Brain microvascular endothelial cell (primary cell): ENCODE data around the gene PPP1R13B.

Experiments
- DNase-seq: peaks from one replicate; pipeline ENCODE4 v3.0.0-alpha.2; 2020
- H3K27ac ChIP-seq: fragments of 250-450 bp; sonication (Bioruptor Pico); 2 replicates; pipeline ENCODE4 v1.5.1; 2020; ENCODE audit warnings: mild to moderate bottlenecking, moderate library complexity
- H3K27me3 ChIP-seq: fragments of 250-450 bp; sonication (Bioruptor Pico); replicated peaks from 2 replicates; pipeline ENCODE4 v1.5.1; 2020; ENCODE audit warnings: mild to moderate bottlenecking
- H3K36me3 ChIP-seq: fragments of 250-450 bp; sonication (Bioruptor Pico); replicated peaks from 2 replicates; pipeline ENCODE4 v1.5.1; 2020; ENCODE audit warnings: mild to moderate bottlenecking
- H3K4me3 ChIP-seq: 2 replicates; pipeline ENCODE4 v1.5.1; 2011; ENCODE audit warnings: low read depth, mild to moderate bottlenecking, control low read depth, low read length, moderate library complexity
- in situ Hi-C: cut with HindIII; loops from 2 replicates; pipeline ENCODE4 v1.10.0; 2017; ENCODE audit warnings: low sequenced_read_pairs, low pct_ligation_motif_present
- TF ChIP-seq, protein P1 (sequence below): IDR thresholded peaks from 2 replicates; pipeline ENCODE4 v1.5.1; 2011; ENCODE audit warnings: low read depth, mild to moderate bottlenecking, moderate library complexity, low read length, control low read depth, inconsistent platforms; ENCODE audit errors: missing control alignments

PPP1R13B gene

DNA sequence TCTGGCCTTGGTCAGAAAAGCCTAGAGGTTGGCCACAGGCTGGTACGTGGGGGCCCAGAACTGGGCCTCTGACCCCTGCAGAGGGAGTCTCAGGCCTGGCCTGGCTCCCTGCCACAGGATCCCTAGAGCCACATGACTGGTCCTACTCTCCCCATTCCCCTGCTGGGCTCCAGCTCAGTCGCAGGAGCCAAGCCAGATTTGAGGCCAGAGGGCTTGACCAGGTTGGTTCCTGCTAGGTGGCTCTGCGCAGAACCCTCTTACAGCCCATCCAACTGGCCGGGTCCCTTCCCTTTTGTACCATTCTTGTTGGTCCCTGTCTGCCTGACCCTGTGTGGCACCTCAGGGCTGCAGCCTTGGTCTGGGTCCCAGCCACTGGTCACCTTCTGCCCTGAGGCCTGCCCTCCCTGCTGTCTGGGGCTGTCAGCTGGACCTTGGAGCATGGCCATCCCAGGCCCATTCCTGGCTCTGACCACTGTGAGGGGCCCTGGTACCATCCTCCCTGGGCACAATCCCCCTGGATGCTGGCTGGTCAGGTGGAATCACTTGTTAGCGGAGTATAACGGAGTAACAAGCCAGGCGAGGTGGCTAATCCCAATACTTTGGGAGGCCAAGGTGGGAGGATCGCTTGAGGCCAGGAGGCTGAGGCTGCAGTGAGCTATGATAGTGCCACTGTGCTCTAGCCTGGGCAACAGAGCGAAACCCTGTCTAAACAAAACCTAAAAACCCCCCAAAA lies 22.9 kb upstream of the PPP1R13B start:
- no peak overlapping the region for H3K27ac ChIP-seq
- TF ChIP-seq, protein P1, sequence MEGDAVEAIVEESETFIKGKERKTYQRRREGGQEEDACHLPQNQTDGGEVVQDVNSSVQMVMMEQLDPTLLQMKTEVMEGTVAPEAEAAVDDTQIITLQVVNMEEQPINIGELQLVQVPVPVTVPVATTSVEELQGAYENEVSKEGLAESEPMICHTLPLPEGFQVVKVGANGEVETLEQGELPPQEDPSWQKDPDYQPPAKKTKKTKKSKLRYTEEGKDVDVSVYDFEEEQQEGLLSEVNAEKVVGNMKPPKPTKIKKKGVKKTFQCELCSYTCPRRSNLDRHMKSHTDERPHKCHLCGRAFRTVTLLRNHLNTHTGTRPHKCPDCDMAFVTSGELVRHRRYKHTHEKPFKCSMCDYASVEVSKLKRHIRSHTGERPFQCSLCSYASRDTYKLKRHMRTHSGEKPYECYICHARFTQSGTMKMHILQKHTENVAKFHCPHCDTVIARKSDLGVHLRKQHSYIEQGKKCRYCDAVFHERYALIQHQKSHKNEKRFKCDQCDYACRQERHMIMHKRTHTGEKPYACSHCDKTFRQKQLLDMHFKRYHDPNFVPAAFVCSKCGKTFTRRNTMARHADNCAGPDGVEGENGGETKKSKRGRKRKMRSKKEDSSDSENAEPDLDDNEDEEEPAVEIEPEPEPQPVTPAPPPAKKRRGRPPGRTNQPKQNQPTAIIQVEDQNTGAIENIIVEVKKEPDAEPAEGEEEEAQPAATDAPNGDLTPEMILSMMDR, result no peak
- no peak for DNase-seq
- in situ Hi-C loops, result no loop called here
- no peak overlapping the region for H3K4me3 ChIP-seq
- no peaks in the 10 kb centered on the region for H3K36me3 ChIP-seq
- no peaks in the 10 kb centered on the region for H3K27me3 ChIP-seq

DNA sequence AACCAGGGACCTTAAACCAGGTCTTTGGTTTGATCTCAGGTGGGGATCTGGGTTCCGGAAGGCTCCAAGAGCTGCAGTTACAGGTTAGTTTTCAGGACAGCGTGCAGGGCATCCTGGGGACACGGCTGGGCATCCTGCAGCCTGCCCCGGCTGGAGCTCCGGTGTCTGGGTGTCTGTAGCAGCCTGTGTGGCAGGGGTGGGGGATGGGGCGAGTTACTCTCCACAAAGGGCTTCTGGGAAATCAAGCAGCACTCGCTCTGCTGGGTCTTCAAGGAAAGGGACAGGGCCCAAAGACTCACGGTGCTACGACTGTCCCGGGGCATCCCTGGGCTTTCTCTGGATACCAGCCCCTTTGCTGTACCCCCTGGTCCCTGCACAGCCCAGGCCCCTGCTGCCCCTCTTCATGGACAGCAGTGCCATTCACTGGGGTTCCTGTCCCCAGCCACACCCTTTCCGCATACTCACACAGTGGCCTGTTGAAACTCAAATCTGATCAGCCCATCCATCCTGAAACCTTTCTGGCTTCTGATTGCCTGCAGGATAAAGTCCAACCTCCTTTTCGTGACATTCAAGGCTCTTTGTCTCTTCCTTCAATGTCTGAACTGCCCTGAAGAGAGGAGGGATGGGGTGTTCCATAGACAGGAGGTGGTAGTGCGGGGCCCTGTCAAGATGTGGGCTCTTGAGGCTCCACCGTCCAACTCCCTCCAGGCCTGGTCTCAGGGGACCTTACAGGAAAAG lies 22.2 kb upstream of the PPP1R13B start:
- Histone ChIP-seq H3K27me3 (no peaks in the 10 kb centered on the region), H3K27ac (no peak overlapping the region), H3K36me3 (no peaks in the 10 kb centered on the region), H3K4me3 (no peak overlapping the region)
- no peak for DNase-seq
- in situ Hi-C loops, result no loop called here
- TF ChIP-seq, protein P1, result no peak

DNA sequence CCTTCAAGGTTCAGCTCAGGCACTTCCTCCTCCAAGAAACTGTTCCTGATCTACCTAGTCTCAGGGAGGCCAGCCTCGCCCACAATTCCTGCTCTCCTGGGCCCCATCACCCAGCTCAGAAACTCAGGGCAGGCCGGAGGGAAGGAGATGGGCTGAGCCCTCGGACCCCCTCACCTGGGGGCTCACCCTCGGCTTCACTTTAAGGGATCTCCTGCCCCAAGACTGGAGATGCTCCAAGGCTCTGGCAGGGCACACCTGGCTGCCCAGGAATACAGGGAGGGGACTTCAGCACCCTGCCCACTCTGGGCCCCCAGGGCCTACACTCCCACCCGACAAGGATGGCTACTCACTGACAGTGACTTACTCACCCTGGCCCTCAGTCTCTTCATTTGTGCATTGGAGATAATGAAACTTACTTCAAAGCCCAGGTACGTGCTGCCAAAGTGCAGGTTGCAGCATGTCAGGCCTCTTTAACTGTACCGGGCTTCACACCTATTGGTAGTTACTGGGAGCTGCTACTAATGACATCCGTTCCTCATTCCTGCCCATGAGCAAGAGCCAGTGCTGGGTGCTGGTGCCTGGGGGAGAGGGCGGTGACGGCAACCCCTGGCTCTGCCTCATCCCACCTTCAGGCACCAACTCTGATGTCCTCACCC lies 21.0 kb upstream of the PPP1R13B start:
- DNase-seq, result no peak
- in situ Hi-C loops, result no loop called here
- no peak overlapping the region for H3K4me3 ChIP-seq
- no peaks in the 10 kb centered on the region for H3K27me3 ChIP-seq
- H3K36me3 ChIP-seq, result no peaks in the 10 kb centered on the region
- H3K27ac ChIP-seq, result no peak overlapping the region
- TF ChIP-seq, protein P1, result no peak

DNA sequence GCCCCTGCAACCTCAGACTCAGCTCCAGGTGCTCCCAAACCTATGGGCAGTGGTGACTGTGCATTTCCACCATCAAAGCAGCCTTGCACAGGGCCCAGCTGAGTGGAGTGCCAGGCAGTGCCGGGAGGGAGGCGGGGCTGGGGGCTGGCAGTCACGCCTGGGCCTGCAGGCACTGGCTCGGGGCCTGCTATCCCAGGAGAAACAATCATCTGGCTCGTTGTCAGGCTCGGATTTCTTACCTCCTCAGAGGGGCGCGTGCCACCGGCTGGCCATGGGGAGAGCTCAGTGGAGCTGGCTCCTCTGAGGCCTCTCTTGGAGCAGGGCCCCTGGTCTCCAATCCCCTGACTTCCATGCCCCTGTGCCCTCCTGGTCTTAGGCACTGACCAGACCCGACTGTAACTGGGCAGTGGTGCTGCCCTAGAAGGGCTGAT lies 20.2 kb upstream of the PPP1R13B start:
- no peaks in the 10 kb centered on the region for H3K27me3 ChIP-seq
- H3K36me3 ChIP-seq, result no peaks in the 10 kb centered on the region
- H3K4me3 ChIP-seq, result no peak overlapping the region
- TF ChIP-seq, protein P1, result no peak
- H3K27ac ChIP-seq, result no peak overlapping the region
- in situ Hi-C loops, result no loop called here
- no peak for DNase-seq

DNA sequence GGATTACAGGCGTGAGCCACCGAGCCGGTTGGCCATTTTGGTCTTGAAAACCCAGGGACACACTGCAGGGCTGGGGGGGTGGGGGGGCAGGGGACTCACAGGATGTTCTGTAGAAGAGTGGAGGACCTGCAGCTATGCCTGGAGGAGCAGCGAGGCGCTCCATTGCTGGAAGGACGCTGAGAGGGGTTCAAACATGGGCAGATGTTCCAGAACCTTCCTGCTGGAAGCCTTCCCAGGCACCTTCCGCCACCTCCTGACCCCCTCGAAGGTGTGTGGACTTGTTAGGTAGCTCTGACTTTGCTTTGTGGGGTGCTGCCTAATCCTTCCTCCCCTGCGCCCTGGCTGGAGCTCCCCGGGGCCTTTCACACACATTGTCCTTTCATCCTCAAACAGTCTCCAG lies 19.6 kb upstream of the PPP1R13B start:
- TF ChIP-seq, protein P1, result no peak
- Histone ChIP-seq H3K4me3 (no peak overlapping the region), H3K27ac (no peak overlapping the region), H3K36me3 (no peaks in the 10 kb centered on the region), H3K27me3 (no peaks in the 10 kb centered on the region)
- DNase-seq, result no peak
- in situ Hi-C loops, result no loop called here
